PFSK-1 (cell line): ENCODE measurements around the gene TMC3.

Source experiments
- POLR2AphosphoS5 ChIP-seq: IDR thresholded peaks from 2 replicates; pipeline ENCODE4 v1.6.1; 2012; ENCODE audit warnings: low read depth, mild to moderate bottlenecking, control low read depth, low read length, moderate library complexity
- REST ChIP-seq, 2 experiments: IDR thresholded peaks; 2 replicates each; pipeline versions ENCODE4 v1.6.1 to v1.8.0; 2011 to 2012; ENCODE audit warnings: low read depth in 2 of 2, low read length in 2 of 2, control low read depth in 1 of 2, inconsistent platforms in 1 of 2, mild to moderate bottlenecking in 1 of 2, moderate library complexity in 1 of 2; ENCODE audit not compliant: insufficient read depth in 1 of 2
- SIN3A ChIP-seq: IDR thresholded peaks from 2 replicates; pipeline ENCODE4 v1.6.1; 2012; ENCODE audit warnings: mild to moderate bottlenecking, low read length, moderate library complexity, borderline replicate concordance; ENCODE audit not compliant: insufficient read depth

GRCh38 chr15:81311752-81312464, 62.1 kb downstream of the TMC3 start:
- TF ChIP-seq SIN3A (no peak), POLR2AphosphoS5 (no peak), REST (IDR thresholded peaks at IDR 0.05; ENCODE audit: insufficient read depth in 1 of 2, low read depth in 2 of 2, low read length in 2 of 2) (no peak)
